Measurements from ENCODE around the gene PEPD.

DNA sequence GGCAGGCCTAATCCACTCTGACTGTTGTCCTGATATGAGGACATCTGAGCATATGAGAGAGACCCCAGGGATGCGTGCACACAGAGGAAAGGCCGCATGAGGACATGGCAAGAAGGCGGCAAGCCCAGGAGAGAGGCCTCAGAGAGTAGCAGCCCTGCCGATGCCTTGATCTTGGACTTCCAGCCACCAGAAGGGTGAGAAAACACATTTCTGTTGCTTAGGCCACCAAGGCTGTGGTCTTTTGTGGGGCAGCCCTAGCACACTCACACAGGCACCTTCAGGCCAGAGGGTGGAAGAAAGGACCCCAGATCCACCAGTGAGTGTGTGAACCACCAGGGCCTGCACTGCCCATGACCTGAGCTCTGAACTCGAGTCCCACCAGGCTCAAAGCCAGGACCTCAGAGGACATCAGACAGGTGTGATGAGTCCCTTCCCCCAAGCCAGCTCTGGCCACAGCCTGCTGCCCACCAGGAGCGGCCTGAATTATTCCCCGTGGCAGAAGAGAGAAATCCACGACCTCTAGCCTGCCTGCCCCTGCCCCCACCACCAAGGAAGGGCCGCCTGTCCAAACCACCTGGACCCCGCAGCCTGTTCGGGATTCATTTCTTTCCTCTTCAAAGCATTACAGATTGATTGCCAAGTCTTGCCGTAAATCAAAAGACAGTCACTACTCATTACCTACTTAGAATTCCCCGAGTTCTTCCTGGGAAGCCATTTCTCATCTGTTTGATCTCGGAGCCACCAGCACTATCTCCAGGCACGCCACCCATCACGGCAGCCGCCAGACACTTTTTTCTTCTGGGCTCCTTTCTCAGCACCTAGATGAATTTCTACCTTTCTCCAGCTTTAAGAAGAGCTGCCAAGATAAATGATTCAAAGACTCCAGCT lies 75.9 kb downstream of the PEPD start:
- no peak for TF ChIP-seq POLR2A (IDR thresholded peaks at IDR 0.05)
- TF ChIP-seq, protein P1, sequence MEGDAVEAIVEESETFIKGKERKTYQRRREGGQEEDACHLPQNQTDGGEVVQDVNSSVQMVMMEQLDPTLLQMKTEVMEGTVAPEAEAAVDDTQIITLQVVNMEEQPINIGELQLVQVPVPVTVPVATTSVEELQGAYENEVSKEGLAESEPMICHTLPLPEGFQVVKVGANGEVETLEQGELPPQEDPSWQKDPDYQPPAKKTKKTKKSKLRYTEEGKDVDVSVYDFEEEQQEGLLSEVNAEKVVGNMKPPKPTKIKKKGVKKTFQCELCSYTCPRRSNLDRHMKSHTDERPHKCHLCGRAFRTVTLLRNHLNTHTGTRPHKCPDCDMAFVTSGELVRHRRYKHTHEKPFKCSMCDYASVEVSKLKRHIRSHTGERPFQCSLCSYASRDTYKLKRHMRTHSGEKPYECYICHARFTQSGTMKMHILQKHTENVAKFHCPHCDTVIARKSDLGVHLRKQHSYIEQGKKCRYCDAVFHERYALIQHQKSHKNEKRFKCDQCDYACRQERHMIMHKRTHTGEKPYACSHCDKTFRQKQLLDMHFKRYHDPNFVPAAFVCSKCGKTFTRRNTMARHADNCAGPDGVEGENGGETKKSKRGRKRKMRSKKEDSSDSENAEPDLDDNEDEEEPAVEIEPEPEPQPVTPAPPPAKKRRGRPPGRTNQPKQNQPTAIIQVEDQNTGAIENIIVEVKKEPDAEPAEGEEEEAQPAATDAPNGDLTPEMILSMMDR (IDR thresholded peaks at IDR 0.05 in 4 of 5, conservative IDR thresholded peaks at IDR 0.05 in 1 of 5) = no peak
